Memory B cell (primary cell): ENCODE data around the gene AP2A2.
"Not testable (repeated sequence)": the region's sequence is repeated elsewhere in the genome, so short reads cannot be mapped to it uniquely, and the experiment has no call there.

ENCODE experiments used
- ATAC-seq: fragments of 150-1000 bp; cut with Tn5 transposase; 2 replicates; pipeline ENCODE4 v1.10.0; 2021; ENCODE audit warnings: low read depth, mild to moderate bottlenecking, moderate library complexity
- DNase-seq, 2 donors: peaks; one replicate each; pipeline ENCODE4 v3.0.0; 2022; ENCODE audit warnings: low spot score in 2 of 2
- H3K27ac Mint-ChIP-seq: one replicate; pipeline ENCODE4 v1.8.0; 2022; ENCODE audit warnings: mild to moderate bottlenecking, moderate library complexity, mixed read lengths
- H3K27me3 Mint-ChIP-seq: one replicate; pipeline ENCODE4 v1.8.0; 2022; ENCODE audit warnings: mixed read lengths
- H3K36me3 Mint-ChIP-seq: one replicate; pipeline ENCODE4 v1.8.0; 2022; ENCODE audit warnings: mild to moderate bottlenecking, mixed read lengths
- H3K4me1 Mint-ChIP-seq: one replicate; pipeline ENCODE4 v1.8.0; 2022; ENCODE audit warnings: mixed read lengths
- H3K4me3 Mint-ChIP-seq: one replicate; pipeline ENCODE4 v1.8.0; 2022; ENCODE audit warnings: mild to moderate bottlenecking, moderate library complexity, mixed read lengths
- H3K9me3 Mint-ChIP-seq: one replicate; pipeline ENCODE4 v1.8.0; 2022; ENCODE audit warnings: mixed read lengths

Gene AP2A2

GRCh38 chr11:1015064-1015463, 89.4 kb downstream of the AP2A2 start:
- peaks cover 24% of the 10 kb centered on the region for H3K36me3 Mint-ChIP-seq
- no peak overlapping the region for H3K27ac Mint-ChIP-seq
- no peak for ATAC-seq
- H3K4me1 Mint-ChIP-seq = peaks cover 18% of the 10 kb centered on the region
- DNase-seq = no peak
- no peak overlapping the region for H3K4me3 Mint-ChIP-seq
- no peaks in the 10 kb centered on the region for H3K27me3 Mint-ChIP-seq
- peaks cover 11% of the 10 kb centered on the region for H3K9me3 Mint-ChIP-seq

GRCh38 chr11:1015826-1016545, 90.3 kb downstream of the AP2A2 start:
- peaks cover 17% of the 10 kb centered on the region for H3K36me3 Mint-ChIP-seq

GRCh38 chr11:1016610-1017126, 91.0 kb downstream of the AP2A2 start:
- not testable (repeated sequence) for DNase-seq, H3K27me3 Mint-ChIP-seq

More at GRCh38 chr11:1015826-1016545, 90.3 kb downstream of the AP2A2 start:
- H3K9me3 Mint-ChIP-seq = peaks cover 11% of the 10 kb centered on the region
- ATAC-seq (no peak), DNase-seq (no peak)
- no peak overlapping the region for H3K4me3 Mint-ChIP-seq
- H3K27me3 Mint-ChIP-seq = no peaks in the 10 kb centered on the region
- no peak overlapping the region for H3K27ac Mint-ChIP-seq
- H3K4me1 Mint-ChIP-seq = peaks cover 18% of the 10 kb centered on the region

GRCh38 chr11:1017269-1018005, 91.8 kb downstream of the AP2A2 start:
- H3K4me1 Mint-ChIP-seq = peaks cover 18% of the 10 kb centered on the region
- H3K36me3 Mint-ChIP-seq = peaks cover 17% of the 10 kb centered on the region
- no peak overlapping the region for H3K4me3 Mint-ChIP-seq
- no peaks in the 10 kb centered on the region for H3K27me3 Mint-ChIP-seq
- DNase-seq (no peak), ATAC-seq (no peak)
- H3K9me3 Mint-ChIP-seq = peaks cover 11% of the 10 kb centered on the region
- H3K27ac Mint-ChIP-seq = no peak overlapping the region

More at GRCh38 chr11:1016610-1017126, 91.0 kb downstream of the AP2A2 start:
- peaks cover 17% of the 10 kb centered on the region for H3K36me3 Mint-ChIP-seq
- H3K9me3 Mint-ChIP-seq = peaks cover 11% of the 10 kb centered on the region
- ATAC-seq, H3K27ac Mint-ChIP-seq, H3K4me3 Mint-ChIP-seq: not testable (repeated sequence)
- peaks cover 18% of the 10 kb centered on the region for H3K4me1 Mint-ChIP-seq

GRCh38 chr11:1018091-1018490, 92.4 kb downstream of the AP2A2 start:
- Mint-ChIP-seq H3K9me3 (peaks cover 16% of the 10 kb centered on the region), H3K27me3 (no peaks in the 10 kb centered on the region), H3K36me3 (peaks cover 22% of the 10 kb centered on the region), H3K4me1 (peaks cover 22% of the 10 kb centered on the region), H3K4me3 (no peak overlapping the region), H3K27ac (no peak overlapping the region)
- ATAC-seq = no peak
- no peak for DNase-seq

GRCh38 chr11:1019321-1019910, 93.7 kb downstream of the AP2A2 start:
- no peak overlapping the region for H3K4me3 Mint-ChIP-seq
- DNase-seq = no peak
- peaks cover 23% of the 10 kb centered on the region for H3K4me1 Mint-ChIP-seq
- no peak for ATAC-seq
- no peaks in the 10 kb centered on the region for H3K27me3 Mint-ChIP-seq
- H3K9me3 Mint-ChIP-seq = peaks cover 18% of the 10 kb centered on the region
- H3K27ac Mint-ChIP-seq = no peak overlapping the region
- H3K36me3 Mint-ChIP-seq = peaks cover 24% of the 10 kb centered on the region

- ATAC-seq = no peak
- peaks cover 24% of the 10 kb centered on the region for H3K36me3 Mint-ChIP-seq
- no peaks in the 10 kb centered on the region for H3K27me3 Mint-ChIP-seq
- H3K4me1 Mint-ChIP-seq = peaks cover 23% of the 10 kb centered on the region
- no peak overlapping the region for H3K27ac Mint-ChIP-seq
- DNase-seq = no peak
- H3K4me3 Mint-ChIP-seq = no peak overlapping the region
- peaks cover 18% of the 10 kb centered on the region for H3K9me3 Mint-ChIP-seq
These were observed 94.7 kb downstream of the AP2A2 start for GRCh38 chr11:1020211-1020905.

- H3K27me3 Mint-ChIP-seq = no peaks in the 10 kb centered on the region
- H3K27ac Mint-ChIP-seq = no peak overlapping the region
- DNase-seq (no peak), ATAC-seq (no peak)
- peaks cover 13% of the 10 kb centered on the region for H3K4me1 Mint-ChIP-seq
- no peak overlapping the region for H3K4me3 Mint-ChIP-seq
- H3K9me3 Mint-ChIP-seq = peaks cover 10% of the 10 kb centered on the region
- H3K36me3 Mint-ChIP-seq = peaks cover 14% of the 10 kb centered on the region
These were observed 96.7 kb downstream of the AP2A2 start for GRCh38 chr11:1022411-1022810.

GRCh38 chr11:1022908-1023810, 97.5 kb downstream of the AP2A2 start:
- Mint-ChIP-seq H3K27ac (no peak overlapping the region), H3K27me3 (no peaks in the 10 kb centered on the region), H3K4me3 (no peak overlapping the region), H3K9me3 (peaks cover 6% of the 10 kb centered on the region), H3K4me1 (peaks cover 7% of the 10 kb centered on the region), H3K36me3 (peaks cover 7% of the 10 kb centered on the region)
- ATAC-seq = no peak
- DNase-seq = no peak

GRCh38 chr11:1023811-1024596, 98.3 kb downstream of the AP2A2 start:
- no peak overlapping the region for H3K4me3 Mint-ChIP-seq
- no peak overlapping the region for H3K27ac Mint-ChIP-seq
- H3K4me1 Mint-ChIP-seq = peaks cover 6% of the 10 kb centered on the region
- DNase-seq (no peak), ATAC-seq (no peak)
- H3K36me3 Mint-ChIP-seq = peaks cover 7% of the 10 kb centered on the region
- no peaks in the 10 kb centered on the region for H3K27me3 Mint-ChIP-seq
- peaks cover 6% of the 10 kb centered on the region for H3K9me3 Mint-ChIP-seq

GRCh38 chr11:1024597-1025409, 99.1 kb downstream of the AP2A2 start:
- Mint-ChIP-seq H3K4me1 (peaks cover 6% of the 10 kb centered on the region), H3K9me3 (peaks cover 6% of the 10 kb centered on the region), H3K27me3 (no peaks in the 10 kb centered on the region), H3K36me3 (peaks cover 7% of the 10 kb centered on the region), H3K4me3 (no peak overlapping the region), H3K27ac (no peak overlapping the region)
- ATAC-seq (no peak), DNase-seq (no peak)
